ENCODE results near the gene FAM168A.
"Not testable (repeated sequence)": the region's sequence is repeated elsewhere in the genome, so short reads cannot be mapped to it uniquely, and the experiment has no call there.

FAM168A gene

GRCh38 chr11:73470036-73470612 is 127.8 kb downstream of the FAM168A start:
- DNase-seq: not testable (repeated sequence)

GRCh38 chr11:73469401-73469800 is 128.5 kb downstream of the FAM168A start:
- DNase-seq: no peak

- DNase-seq: no peak
Measured at GRCh38 chr11:73468590-73469161, 129.2 kb downstream of the FAM168A start.

- DNase-seq: peak in 8 of 51 donors; percentile 3 to 27 (median 8)
Measured at GRCh38 chr11:73467505-73467904, 130.4 kb downstream of the FAM168A start.

- DNase-seq: no peak
Measured at GRCh38 chr11:73466643-73467042, 131.3 kb downstream of the FAM168A start.

- no peak for DNase-seq
Measured at GRCh38 chr11:73465871-73466270, 132.0 kb downstream of the FAM168A start.

GRCh38 chr11:73465023-73465675 is 132.8 kb downstream of the FAM168A start:
- DNase-seq: no peak

- no peak for DNase-seq
Measured at GRCh38 chr11:73464347-73464746, 133.6 kb downstream of the FAM168A start.

GRCh38 chr11:73463359-73463758 is 134.6 kb downstream of the FAM168A start:
- no peak for DNase-seq

- DNase-seq: no peak
Measured at GRCh38 chr11:73461964-73462363, 135.9 kb downstream of the FAM168A start.

GRCh38 chr11:73461335-73461840 is 136.5 kb downstream of the FAM168A start:
- no peak for DNase-seq

- no peak for DNase-seq
Measured at GRCh38 chr11:73458201-73458600, 139.7 kb downstream of the FAM168A start.

- peak in 39 of 51 donors; percentile 7 to 76 (median 44) for DNase-seq
Measured at GRCh38 chr11:73454987-73455386, 142.9 kb downstream of the FAM168A start.

GRCh38 chr11:73453562-73453961 is 144.3 kb downstream of the FAM168A start:
- no peak for DNase-seq

- DNase-seq: no peak
Measured at GRCh38 chr11:73452726-73453125, 145.2 kb downstream of the FAM168A start.

- no peak for DNase-seq
Measured at GRCh38 chr11:73451896-73452295, 146.0 kb downstream of the FAM168A start.

GRCh38 chr11:73446766-73447165 is 151.1 kb downstream of the FAM168A start:
- no peak for DNase-seq

GRCh38 chr11:73445980-73446379 is 151.9 kb downstream of the FAM168A start:
- DNase-seq: no peak

- DNase-seq: peak in 8 of 51 donors; percentile 5 to 26 (median 16)
Measured at GRCh38 chr11:73439002-73439843, 158.7 kb downstream of the FAM168A start.

- not testable (repeated sequence) for DNase-seq
Measured at GRCh38 chr11:73436859-73437258, 161.1 kb downstream of the FAM168A start.

- no peak for DNase-seq
Measured at GRCh38 chr11:73431396-73431795, 166.5 kb downstream of the FAM168A start.

GRCh38 chr11:73430326-73430725 is 167.6 kb downstream of the FAM168A start:
- DNase-seq: no peak

Data from hypothalamus (tissue), 51 donors.